HCT116 (cell line): ENCODE measurements around the gene PLA2R1.

ENCODE experiments used
- EZH2 ChIP-seq: fragments of 200-600 bp; sonication (generic); IDR thresholded peaks from 2 replicates; pipeline ENCODE4 v1.6.1; 2017; ENCODE audit warnings: antibody characterized with exemption, mixed run types
- JUND ChIP-seq: IDR thresholded peaks from 2 replicates; pipeline ENCODE4 v1.6.1; 2012
- POLR2A ChIP-seq: IDR thresholded peaks from 2 replicates; pipeline ENCODE4 v1.7.0; 2011; ENCODE audit warnings: borderline replicate concordance; ENCODE audit not compliant: insufficient read depth, insufficient read length; ENCODE audit errors: extremely low read depth
- POLR2AphosphoS5 ChIP-seq: IDR thresholded peaks from 2 replicates; pipeline ENCODE4 v1.6.1; 2011; ENCODE audit warnings: mild to moderate bottlenecking, low read depth, low read length, moderate library complexity
- SP1 ChIP-seq: IDR thresholded peaks from 2 replicates; pipeline ENCODE4 v1.6.1; 2012; ENCODE audit warnings: low read depth
- SRF ChIP-seq: IDR thresholded peaks from 2 replicates; pipeline ENCODE4 v1.6.1; 2012; ENCODE audit warnings: low read depth
- TF ChIP-seq, protein P1 (sequence below), 3 experiments: fragments of 200-600 bp in 1 of 3; sonication (generic) in 1 of 3; IDR thresholded peaks in 2 of 3; conservative IDR thresholded peaks in 1 of 3; 2 replicates each; pipeline ENCODE4 v1.5.1; 2012 to 2017; ENCODE audit warnings: low read depth in 2 of 3, low read length in 2 of 3, antibody characterized with exemption in 1 of 3, borderline replicate concordance in 1 of 3, control low read depth in 1 of 3, mild to moderate bottlenecking in 1 of 3, mixed read lengths in 1 of 3, mixed run types in 1 of 3, moderate library complexity in 1 of 3; ENCODE audit not compliant: insufficient read depth in 1 of 3
- TF ChIP-seq, protein P2 (sequence below): IDR thresholded peaks from 2 replicates; pipeline ENCODE4 v1.6.1; 2011; ENCODE audit warnings: mild to moderate bottlenecking, low read length, moderate library complexity; ENCODE audit not compliant: insufficient replicate concordance; ENCODE audit errors: extremely low read depth

DNA sequence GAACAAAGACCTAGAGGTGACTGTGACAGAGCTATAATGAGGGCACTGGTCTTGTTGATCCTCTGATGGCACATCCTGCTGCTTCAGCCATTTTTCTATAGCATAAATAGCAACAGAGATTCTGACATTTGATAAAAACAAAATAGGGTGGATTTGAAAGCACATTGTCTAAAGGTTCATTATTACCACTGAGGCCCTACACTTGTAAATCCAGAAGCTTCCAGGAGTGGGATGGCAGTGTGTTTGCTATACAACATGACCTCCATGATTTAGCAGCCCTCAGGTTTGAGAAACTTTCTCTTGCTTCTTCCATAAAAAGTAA is 171.2 kb downstream of the PLA2R1 start:
- TF ChIP-seq, protein P1, sequence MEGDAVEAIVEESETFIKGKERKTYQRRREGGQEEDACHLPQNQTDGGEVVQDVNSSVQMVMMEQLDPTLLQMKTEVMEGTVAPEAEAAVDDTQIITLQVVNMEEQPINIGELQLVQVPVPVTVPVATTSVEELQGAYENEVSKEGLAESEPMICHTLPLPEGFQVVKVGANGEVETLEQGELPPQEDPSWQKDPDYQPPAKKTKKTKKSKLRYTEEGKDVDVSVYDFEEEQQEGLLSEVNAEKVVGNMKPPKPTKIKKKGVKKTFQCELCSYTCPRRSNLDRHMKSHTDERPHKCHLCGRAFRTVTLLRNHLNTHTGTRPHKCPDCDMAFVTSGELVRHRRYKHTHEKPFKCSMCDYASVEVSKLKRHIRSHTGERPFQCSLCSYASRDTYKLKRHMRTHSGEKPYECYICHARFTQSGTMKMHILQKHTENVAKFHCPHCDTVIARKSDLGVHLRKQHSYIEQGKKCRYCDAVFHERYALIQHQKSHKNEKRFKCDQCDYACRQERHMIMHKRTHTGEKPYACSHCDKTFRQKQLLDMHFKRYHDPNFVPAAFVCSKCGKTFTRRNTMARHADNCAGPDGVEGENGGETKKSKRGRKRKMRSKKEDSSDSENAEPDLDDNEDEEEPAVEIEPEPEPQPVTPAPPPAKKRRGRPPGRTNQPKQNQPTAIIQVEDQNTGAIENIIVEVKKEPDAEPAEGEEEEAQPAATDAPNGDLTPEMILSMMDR (IDR thresholded peaks at IDR 0.05 in 2 of 3, conservative IDR thresholded peaks at IDR 0.05 in 1 of 3; ENCODE audit: borderline replicate concordance in 1 of 3, insufficient read depth in 1 of 3, low read depth in 2 of 3, low read length in 2 of 3): no peak
- TF ChIP-seq POLR2A (no peak), EZH2 (no peak), JUND (no peak), SRF (no peak), POLR2AphosphoS5 (no peak), SP1 (no peak)
- TF ChIP-seq, protein P2, sequence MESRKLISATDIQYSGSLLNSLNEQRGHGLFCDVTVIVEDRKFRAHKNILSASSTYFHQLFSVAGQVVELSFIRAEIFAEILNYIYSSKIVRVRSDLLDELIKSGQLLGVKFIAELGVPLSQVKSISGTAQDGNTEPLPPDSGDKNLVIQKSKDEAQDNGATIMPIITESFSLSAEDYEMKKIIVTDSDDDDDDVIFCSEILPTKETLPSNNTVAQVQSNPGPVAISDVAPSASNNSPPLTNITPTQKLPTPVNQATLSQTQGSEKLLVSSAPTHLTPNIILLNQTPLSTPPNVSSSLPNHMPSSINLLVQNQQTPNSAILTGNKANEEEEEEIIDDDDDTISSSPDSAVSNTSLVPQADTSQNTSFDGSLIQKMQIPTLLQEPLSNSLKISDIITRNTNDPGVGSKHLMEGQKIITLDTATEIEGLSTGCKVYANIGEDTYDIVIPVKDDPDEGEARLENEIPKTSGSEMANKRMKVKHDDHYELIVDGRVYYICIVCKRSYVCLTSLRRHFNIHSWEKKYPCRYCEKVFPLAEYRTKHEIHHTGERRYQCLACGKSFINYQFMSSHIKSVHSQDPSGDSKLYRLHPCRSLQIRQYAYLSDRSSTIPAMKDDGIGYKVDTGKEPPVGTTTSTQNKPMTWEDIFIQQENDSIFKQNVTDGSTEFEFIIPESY: no peak
